Measurements from ENCODE around the gene EN2. TPM values are rescaled to one million over a fixed set of nuclear protein-coding genes. Genes with fewer than 3 reads are reported as not detected.
"Not testable (repeated sequence)": the region's sequence is repeated elsewhere in the genome, so short reads cannot be mapped to it uniquely, and the experiment has no call there.

The EN2 gene
- total RNA-seq, 1 donor from 2014 or later = 0.22 TPM

- no peak for DNase-seq (ENCODE audit: low spot score)
Observed at GRCh38 chr7:155425887-155426286, 32.0 kb upstream of the EN2 start.

GRCh38 chr7:155426543-155427410, 31.2 kb upstream of the EN2 start:
- no peak for DNase-seq (ENCODE audit: low spot score)

GRCh38 chr7:155427411-155428038, 30.4 kb upstream of the EN2 start:
- no peak for DNase-seq (ENCODE audit: low spot score)

GRCh38 chr7:155428171-155428834, 29.6 kb upstream of the EN2 start:
- no peak for DNase-seq (ENCODE audit: low spot score)

GRCh38 chr7:155429651-155430050, 28.3 kb upstream of the EN2 start:
- no peak for DNase-seq (ENCODE audit: low spot score)

GRCh38 chr7:155430606-155431005, 27.3 kb upstream of the EN2 start:
- DNase-seq (ENCODE audit: low spot score) = no peak

- DNase-seq (ENCODE audit: low spot score) = no peak
Observed at GRCh38 chr7:155431231-155431630, 26.7 kb upstream of the EN2 start.

- no peak for DNase-seq (ENCODE audit: low spot score)
Observed at GRCh38 chr7:155431711-155432110, 26.2 kb upstream of the EN2 start.

- DNase-seq (ENCODE audit: low spot score) = no peak
Observed at GRCh38 chr7:155435110-155435509, 22.8 kb upstream of the EN2 start.

- DNase-seq (ENCODE audit: low spot score) = no peak
Observed at GRCh38 chr7:155437836-155438235, 20.1 kb upstream of the EN2 start.

GRCh38 chr7:155438777-155439176, 19.2 kb upstream of the EN2 start:
- DNase-seq (ENCODE audit: low spot score) = no peak

GRCh38 chr7:155439311-155440017, 18.5 kb upstream of the EN2 start:
- DNase-seq (ENCODE audit: low spot score) = no peak

GRCh38 chr7:155440018-155440410, 17.9 kb upstream of the EN2 start:
- no peak for DNase-seq (ENCODE audit: low spot score)

GRCh38 chr7:155441856-155442255, 16.1 kb upstream of the EN2 start:
- DNase-seq (ENCODE audit: low spot score) = no peak

- no peak for DNase-seq (ENCODE audit: low spot score)
Observed at GRCh38 chr7:155444746-155445145, 13.2 kb upstream of the EN2 start.

- DNase-seq (ENCODE audit: low spot score) = not testable (repeated sequence)
Observed at GRCh38 chr7:155445606-155446005, 12.3 kb upstream of the EN2 start.

- no peak for DNase-seq (ENCODE audit: low spot score)
Observed at GRCh38 chr7:155447603-155448002, 10.3 kb upstream of the EN2 start.

GRCh38 chr7:155448632-155449007, 9.3 kb upstream of the EN2 start:
- DNase-seq (ENCODE audit: low spot score) = no peak

- no peak for DNase-seq (ENCODE audit: low spot score)
Observed at GRCh38 chr7:155449008-155449868, 8.7 kb upstream of the EN2 start.

- DNase-seq (ENCODE audit: low spot score) = no peak
Observed at GRCh38 chr7:155449869-155450557, 7.9 kb upstream of the EN2 start.

All from mesenteric fat pad (tissue), 1 donor.